Cortex of kidney (tissue), 1 donor: ENCODE measurements around the gene LAIR2.
"Not testable (repeated sequence)": the region's sequence is repeated elsewhere in the genome, so short reads cannot be mapped to it uniquely, and the experiment has no call there.

Source experiments
- DNase-seq: peaks from one replicate; lab custom pipeline; 2025; lab: John Stamatoyannopoulos, UW

The LAIR2 gene

DNA sequence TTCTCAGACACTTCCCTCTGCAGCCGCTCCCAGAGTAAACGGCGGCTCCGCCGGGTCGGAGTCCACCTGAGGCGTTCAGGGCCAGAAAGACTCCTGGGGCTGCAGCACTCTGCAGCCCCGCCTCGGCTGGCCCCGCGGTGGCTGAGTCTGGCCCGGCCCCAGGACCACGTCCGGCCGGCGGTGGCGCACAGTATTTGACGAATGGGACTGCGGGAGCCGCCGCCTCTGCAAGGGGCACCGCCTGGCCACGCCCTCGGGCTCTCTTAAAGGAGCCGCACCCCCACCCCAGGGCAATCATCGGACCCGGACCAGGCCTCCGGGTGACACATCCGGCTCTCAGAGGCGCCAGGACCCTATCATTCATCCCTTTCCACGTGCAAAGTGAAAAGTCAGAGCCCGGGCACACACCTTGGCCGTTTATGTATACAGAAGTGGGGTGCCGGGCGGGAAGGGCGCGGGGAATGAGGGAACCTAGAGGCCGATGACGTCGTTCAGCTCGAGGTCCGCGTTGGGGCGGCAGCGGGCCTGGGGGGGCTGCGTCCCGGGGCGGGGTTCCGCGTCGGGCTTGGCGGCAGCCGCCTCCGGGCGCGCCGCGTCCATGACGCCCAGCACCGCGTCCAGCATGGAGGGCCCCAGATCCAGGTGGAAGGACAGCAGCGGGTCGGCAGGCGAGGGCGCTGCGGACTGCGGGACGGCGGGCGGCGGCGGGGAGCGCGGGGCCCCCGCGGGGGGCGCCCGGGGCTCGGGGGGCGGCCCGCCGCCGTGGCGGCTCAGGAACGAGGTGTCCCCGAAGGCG lies 37.8 kb upstream of the LAIR2 start:
- DNase-seq, result no peak

DNA sequence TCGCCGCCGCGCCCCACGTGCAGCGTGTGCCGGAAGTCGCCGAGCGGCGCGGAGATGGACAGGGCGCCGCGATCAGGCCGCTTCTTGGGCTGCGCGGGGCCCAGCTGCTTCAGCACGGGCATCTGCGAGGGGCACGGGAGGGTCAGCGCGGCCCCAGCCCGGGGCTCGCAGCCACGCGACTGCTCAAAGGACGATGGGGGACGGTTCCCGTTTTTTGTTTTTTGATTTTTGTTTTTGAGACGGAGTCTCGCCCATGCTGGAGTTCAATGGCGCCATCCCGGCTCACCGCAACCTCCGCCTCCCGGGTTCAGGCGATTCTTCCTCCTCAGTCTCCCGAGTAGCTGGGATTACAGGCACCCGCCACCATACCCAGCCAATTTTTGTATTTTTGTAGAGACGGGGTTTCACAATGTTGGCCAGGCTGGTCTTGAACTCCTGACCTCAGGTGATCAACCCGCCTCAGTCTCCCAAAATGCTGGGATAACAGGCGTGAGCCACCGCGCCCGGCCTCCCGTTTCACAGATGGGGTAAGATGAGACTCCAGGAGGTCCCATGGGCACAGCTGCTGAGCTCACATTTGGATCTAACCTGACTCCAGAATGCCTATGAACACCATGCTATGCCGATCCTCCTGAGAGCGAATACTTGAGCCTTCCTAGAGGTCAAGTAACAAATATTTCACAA lies 37.1 kb upstream of the LAIR2 start:
- DNase-seq, result no peak

DNA sequence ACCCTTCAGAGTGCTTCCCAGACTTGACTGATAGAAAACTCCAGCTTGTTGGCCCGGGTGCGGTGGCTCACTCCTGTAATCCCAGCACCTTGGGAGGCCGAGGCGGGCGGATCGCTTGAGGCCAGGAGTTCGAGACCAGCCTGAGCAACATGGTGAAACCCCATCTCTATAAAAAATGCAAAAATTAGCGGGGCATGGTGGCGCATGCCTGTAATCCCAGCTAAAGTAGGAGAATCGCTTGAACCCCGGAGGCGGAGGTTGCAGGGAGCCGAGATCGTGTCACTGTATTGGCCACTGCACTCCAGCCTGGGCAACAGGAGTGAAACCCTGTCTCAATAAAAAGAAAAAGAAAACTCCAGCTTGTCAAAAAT lies 36.5 kb upstream of the LAIR2 start:
- DNase-seq, result not testable (repeated sequence)

DNA sequence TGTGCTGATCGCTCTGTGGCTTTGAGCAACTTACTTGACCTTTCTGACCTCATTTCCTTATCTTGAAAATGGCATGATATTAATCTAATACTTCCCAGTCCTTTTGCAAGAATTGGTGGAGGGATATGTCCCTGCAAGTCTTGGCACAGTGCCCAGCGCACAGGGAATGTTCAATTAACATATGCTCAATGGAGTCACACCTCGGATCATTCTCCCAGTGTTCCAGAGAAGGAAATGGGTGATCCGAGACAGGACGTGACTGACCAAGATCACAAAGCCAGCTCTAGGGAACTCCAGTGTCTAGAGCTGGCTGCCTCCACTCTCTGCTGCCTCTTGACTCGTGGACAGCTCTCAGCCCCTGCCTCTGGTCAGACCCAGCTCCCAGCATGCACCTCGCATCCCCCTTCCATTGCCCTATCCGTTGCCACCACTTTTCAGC lies 33.1 kb upstream of the LAIR2 start:
- DNase-seq, result no peak

DNA sequence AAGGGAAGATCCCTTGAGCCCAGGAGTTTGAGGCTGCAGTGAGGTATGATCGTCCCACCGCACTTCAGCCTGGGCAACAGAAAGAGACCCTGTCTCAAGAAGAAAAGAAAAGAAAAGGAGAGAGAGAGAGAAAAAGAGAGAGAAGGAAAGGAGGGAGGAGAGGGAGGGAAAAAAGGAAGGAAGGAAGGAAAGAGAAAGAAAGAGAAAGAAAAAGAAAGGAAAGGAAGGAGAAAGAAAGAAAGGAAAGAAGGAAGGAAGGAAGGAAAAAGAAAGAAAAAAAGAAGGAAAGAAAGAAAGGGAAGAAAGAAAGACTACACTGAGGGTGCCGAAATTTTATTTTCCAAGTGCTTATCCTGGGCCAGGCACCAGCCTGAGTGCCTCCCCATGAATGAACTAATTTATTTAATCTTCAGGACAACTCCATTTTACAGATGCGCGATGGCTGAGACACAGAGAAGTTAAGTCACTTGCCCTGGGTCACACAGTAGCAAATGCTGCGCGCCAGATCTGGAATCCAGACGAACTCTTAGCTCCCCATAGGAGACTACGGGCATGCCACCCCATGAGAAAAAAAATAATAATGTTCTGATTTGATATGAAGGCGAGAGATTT lies 32.2 kb upstream of the LAIR2 start:
- DNase-seq, result no peak

DNA sequence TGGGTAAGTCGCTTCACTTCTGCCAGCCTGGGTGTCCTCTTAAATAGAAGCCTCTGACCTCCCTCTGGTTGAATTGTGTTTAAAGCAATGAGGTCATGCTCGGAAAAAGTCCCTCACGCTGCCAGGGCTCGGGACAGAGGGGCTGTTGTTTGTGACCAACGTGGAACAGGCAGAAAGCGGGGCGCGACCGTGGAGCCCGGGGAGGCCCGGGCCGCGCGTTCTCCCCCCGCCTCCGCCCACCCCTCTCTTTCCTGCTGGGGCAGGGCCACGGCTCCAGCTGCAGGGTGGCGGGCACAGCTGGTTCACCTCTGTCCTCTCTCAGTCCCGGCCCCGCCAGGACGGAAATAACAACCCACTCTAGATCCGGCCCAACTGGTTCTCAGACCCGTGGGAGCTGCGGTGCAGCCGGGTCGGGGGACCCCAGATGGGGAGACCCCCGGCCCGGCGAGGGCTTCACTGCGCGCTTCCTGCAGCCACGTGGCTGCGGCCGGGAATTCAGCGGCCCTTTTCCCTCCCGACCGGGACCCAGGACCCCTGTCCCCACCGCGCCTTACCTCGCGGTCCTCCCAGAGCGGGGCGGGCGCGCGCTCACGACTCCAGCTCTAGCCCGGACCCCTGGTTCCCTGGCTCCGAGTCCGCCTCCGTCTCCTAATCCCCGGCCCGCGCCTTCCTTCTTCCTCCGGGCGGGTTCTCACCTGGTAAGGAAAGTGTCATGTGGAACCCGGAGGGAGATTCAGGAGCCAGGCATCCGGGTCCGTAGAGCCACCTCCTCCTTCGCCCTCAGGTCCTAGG lies 31.4 kb upstream of the LAIR2 start:
- no peak for DNase-seq

DNA sequence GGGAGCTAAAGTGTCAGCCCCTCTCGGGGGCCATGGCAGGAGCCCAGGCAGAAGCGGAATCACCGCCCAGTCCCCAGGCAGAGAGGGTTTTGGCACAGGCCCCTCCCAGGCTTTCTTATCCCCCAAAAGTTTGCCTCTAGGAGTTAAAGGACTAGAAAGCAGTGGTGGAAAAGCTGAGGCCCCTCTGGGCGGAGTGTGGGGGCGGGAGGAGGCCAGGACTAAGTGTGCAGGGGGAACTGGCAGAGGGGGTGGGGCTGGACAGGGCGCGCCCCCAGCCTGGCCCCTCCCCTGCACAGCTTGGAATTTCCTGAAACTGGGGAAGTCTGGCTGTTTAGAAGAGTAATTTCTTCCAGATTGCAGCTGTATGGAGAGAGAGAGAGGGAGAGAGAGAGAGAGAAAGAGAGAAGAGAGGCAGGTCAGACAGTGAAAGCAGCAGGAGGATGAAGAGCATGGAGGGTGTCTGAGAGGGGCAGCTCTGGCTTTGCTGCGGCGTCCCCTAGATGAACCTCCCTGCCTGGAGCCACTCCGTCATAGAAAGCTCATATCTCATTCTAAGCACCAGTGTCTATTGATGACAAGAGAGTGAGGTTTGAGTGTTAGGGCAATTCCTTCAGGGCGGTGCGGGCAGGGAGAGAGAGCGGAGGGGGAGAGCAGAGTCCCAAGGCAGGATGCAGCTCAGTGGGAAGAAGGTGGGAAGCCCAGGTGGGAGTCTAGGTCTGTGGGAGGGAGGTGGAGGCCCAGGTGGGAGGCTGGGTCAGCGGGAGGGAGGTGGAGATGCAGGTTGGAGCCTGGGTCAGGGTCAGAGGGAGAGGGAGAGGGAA lies 29.4 kb upstream of the LAIR2 start, which contains the start of gene CDC42EP5:
TSS of gene CDC42EP5 (minus strand) at position 226 of the 821 bp plus-strand sequence. CDS start 7,749 bp downstream, outside the sequence.
- no peak for DNase-seq

DNA sequence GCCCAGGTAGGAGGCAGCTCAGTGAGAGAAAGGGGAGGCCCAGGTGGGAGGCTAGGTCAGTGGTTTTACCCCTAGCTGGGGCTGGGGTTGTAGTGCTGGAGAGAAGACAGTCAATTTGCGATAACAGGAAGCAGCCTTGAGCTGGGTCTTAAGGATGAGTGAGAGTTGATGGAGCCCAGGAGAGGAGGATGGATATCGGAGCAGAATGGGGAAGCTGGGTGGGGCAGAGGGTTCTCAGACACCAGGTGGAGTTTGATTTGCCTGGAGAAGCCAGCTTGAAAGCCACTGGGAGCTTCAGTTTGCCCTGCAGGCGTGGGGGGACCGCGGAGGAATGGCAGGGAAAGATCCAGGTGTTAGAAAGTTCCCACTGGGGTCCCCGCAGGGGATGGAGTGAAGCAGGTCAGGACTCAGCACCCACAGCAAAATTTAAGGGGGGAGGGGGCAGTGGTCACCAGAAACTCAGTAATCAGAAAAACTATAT lies 28.7 kb upstream of the LAIR2 start:
- no peak for DNase-seq

DNA sequence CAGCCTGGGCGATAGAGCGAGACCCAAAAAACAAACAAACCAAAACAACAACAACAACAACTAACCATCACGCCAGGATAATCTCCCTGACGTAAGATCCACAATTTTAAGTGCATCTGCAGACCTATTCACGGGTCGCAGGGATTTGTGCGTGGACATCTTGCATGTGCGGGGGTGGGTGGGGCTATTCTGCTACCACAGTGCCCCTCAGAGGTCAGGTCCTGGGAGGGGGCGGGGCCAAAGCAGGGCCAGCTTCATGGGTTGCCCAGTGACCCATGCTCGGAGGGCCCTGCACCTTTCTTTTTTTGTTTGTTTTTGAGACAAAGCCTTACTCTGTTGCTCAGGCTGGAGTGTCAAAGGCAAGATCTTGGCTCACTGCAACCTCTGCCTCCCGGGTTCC lies 26.9 kb upstream of the LAIR2 start:
- DNase-seq, result no peak

DNA sequence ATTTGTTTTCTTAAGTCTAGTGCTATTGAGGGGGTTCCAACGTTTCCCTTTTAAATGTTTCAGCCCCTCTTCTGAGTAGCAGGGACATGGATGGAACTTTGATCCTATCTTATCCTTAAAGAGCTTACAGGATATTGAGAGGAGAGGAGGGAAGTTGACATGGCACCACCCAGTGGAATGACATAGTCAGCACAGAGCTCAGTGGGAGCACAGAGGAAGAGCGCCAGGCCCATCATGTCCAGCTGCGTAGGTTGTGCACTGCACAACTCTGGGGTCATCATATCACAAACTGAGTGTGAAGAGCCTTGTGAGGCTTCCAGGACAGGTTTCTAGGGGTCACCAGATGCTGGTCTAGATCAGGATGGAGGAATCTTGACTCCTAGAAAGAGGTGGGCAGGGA lies 25.0 kb upstream of the LAIR2 start:
- no peak for DNase-seq

DNA sequence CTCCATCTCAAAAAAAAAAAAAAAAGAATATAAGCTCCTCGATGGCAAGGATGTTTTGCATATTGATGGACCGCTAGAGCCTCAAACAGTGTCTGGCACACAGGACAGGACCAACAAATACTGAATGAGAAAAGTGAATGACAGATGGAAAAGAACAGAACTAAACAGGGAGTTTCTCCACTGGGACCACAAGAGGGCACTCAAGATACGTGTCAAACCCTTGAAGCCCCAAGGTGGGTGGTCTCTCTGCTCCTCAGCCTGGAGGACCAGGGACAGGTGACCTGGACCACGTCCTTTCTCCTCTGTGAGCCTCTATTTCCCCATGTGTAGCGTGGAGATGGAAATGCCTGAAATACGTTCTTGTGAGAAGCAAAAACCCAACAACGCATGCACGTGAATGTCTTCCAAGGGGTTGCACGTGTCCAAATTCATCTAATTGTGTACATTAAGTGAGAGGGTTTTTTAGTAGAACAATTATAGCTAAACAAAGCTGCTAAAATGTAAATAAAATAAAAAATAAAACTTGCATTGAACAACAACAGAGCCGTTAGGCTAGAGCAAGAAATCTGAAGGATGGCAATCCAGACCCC lies 23.9 kb upstream of the LAIR2 start:
- DNase-seq, result no peak

DNA sequence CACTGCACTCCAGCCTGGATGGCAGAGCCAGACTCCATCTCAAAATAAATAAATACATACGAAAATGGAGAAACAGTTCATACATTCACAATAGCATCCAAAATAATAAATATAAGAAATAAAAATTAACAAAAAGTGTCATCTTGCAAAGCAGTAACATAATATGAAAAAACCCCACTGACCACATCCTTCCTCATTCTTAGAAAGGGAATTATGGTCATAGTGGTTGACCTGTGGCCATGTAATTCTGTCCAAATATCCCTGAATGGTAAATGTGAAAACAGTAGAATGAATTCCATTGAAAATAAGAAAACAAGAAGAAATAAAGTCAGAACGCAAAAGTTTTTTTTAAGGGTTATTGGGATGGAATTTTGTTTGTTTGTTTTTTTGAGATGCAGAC lies 22.6 kb upstream of the LAIR2 start:
- no peak for DNase-seq

DNA sequence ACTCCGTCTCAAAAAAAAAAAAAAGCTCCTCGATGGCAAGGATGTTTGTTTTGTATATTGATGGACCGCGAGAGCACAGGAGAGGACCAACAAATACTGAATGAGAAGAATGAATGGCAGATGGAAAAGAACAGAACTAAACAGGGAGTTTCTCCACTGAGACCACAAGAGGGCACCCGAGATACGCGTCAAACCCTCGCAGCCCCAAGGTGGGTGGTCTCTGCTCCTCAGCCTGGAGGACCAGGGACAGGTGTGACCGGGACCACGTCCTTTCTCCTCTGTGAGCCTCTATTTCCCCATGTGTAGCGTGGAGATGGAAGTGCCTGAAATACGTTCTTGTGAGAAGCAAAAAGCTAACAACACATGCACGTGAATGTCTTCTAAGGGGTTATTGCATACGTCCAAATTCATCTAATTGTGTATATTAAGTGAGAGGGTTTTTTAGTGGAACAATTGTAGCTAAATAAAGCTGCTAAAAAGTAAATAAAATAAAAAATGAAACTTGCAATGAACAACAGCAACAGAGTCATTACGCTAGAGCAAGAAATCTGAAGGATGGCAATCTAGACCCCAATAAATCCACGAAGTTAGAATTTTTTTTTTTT lies 21.2 kb upstream of the LAIR2 start:
- no peak for DNase-seq

DNA sequence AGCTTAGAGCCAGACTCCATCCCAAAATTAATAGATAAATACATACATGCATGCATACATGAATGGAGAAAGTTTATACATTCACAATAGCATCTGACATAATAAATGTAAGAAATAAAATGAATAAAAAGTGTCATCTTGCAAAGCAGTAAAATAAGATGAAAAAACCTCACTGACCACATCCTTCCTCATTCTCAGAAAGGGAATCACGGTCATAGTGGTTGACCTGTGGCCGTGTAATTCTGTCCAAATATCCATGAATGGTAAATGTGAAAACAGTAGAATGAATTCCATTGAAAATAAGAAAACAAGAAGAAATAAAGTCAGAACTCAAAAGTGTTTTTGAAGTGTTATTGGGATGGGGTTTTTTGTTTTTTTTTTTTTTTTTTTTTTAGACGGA lies 19.7 kb upstream of the LAIR2 start:
- no peak for DNase-seq

DNA sequence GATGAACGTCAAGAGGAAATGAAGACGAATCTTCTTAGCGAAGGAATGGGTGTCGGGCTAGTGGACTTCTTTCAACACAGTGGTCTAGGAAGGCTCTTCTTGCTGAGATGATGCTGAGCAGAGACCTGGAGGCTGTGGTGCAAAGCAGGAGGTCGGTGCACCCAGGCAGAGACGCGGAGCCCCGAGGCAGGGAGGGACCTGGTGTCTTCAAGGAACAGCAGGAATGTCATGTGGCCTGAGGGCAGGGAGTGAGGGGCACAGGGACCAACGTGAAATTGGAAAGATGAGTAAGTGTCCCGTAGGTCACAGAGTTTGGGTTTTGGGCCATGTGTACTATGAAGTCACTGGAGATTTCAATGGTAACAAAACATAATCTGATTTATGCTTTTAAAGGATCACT lies 18.2 kb upstream of the LAIR2 start:
- no peak for DNase-seq

DNA sequence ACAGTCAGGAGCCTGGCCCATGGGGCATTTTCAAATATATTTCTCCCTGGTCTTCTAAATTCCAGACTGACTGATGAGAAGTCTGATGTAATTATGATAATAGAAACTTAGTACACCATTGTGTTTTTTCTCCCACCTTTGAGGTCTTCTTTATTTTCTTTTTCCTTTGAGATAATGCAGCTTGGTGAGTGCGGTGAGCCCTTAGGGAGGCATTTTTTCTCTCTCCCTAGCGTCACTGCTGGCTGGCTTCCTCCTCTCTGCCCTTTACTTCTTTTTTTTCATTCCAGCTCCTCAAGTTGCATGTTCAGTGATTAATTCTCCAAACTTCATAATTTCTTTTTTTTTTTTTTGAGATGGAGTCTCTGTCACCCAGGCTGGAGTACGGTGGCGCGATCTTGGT lies 16.8 kb upstream of the LAIR2 start:
- DNase-seq, result no peak

DNA sequence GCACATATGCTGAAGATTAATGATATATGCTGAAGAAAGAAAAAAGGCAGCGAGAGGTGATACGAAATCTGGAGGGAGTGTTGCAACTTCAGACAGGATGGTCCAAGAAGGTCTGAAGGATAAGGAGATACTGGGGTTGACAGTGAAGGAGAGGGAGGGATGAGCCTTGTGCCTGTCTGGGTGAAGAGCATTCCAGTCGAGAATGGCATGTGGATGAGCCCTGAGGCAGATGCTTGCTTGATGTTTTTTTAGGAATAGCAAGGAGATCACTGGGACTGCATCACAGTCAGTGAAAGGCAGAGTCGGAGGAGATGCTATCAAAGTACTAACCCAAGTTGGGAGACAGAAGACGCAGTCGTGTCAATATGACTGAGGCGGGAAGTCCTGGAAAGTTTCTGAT lies 13.3 kb upstream of the LAIR2 start:
- DNase-seq, result no peak

DNA sequence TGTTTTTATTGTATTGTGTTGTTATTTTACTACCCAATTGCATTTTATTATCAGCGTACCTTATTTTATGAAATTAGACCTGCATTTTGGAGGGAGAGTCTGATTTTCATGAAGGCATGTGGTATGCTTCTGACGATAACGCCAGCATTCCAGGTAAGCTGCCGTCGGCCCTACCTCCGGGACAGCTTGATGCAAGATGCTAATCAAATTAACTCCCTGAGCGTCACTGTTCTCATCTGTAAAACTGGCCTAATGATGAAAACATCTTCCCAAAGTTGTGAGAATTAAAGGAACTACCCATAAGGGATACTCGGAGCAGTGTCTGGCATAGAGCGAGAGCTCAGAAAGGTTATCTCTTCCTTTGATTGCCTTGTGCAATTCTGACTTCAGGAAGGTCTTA lies 12.9 kb upstream of the LAIR2 start:
- DNase-seq, result no peak

DNA sequence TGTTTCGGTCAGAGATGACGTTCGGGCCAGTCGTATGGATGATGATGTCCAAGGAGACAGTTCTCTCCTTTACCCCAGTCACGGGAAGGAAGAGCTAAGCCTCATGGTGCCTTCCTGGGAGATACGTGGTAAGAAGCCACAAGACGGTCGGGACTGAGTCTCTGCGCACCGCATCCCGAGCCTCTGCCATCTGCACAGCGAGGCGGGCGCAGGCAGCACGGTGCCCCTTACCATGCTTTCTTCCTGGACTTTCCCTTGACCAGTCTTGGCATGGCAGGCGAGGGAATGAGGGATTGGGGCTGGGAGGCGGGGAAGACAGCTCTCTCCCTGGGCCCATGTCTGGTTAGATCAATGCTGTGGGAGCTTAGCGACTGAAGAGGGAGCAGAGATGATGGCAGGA lies 10.1 kb upstream of the LAIR2 start:
- no peak for DNase-seq

DNA sequence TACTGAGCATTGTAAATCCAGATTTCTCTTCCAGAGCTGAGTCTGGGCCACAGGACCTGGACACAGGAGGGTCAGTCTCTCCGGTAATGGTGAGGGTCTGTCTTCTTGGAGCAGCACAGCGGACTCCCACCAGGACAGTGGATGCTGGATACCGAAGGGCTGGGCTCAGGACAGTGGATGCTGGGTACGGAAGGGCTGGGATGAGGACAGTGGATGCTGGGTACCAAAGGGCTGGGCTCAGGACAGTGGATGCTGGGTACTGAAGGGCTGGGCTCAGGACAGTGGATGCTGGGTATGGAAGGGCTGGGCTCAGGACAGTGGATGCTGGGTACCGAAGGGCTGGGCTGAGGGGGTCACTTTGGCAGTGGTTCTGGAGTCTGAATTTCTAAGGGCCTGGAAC lies 9.6 kb upstream of the LAIR2 start:
- not testable (repeated sequence) for DNase-seq
